ENCODE data around the gene EFNB1.

Gene EFNB1

GRCh38 chrX:68841251-68842049 lies 12.6 kb downstream of the EFNB1 start:
- Histone ChIP-seq H3K9ac (no peak overlapping the region), H3K27ac (no peak overlapping the region), H3K79me2 (ENCODE audit: insufficient read depth, low read depth) (no peaks in the 10 kb centered on the region), H3K4me1 (ENCODE audit: low read depth, poor library complexity, severe bottlenecking) (no peaks in the 10 kb centered on the region), H3K27me3 (ENCODE audit: insufficient read depth, low read depth) (no peaks in the 10 kb centered on the region), H3K4me3 (IDR thresholded peaks at IDR 0.05; ENCODE audit: insufficient read depth, low read depth, low read length) (no peak overlapping the region), H3K4me2 (no peak overlapping the region), H2AFZ (ENCODE audit: low read depth) (no peak overlapping the region), H3K36me3 (ENCODE audit: insufficient read depth) (no peaks in the 10 kb centered on the region), H4K20me1 (ENCODE audit: insufficient read depth) (no peaks in the 10 kb centered on the region)
- no peak for TF ChIP-seq CTCF (conservative IDR thresholded peaks at IDR 0.05; ENCODE audit: low read depth, low read length)

GRCh38 chrX:68842351-68842750 lies 13.5 kb downstream of the EFNB1 start:
- no peak overlapping the region for H3K27ac ChIP-seq
- no peaks in the 10 kb centered on the region for H3K4me1 ChIP-seq (ENCODE audit: low read depth, poor library complexity, severe bottlenecking)
- H3K4me3 ChIP-seq (IDR thresholded peaks at IDR 0.05; ENCODE audit: insufficient read depth, low read depth, low read length), result no peak overlapping the region
- no peaks in the 10 kb centered on the region for H4K20me1 ChIP-seq (ENCODE audit: insufficient read depth)
- H3K27me3 ChIP-seq (ENCODE audit: insufficient read depth, low read depth), result no peaks in the 10 kb centered on the region
- H3K4me2 ChIP-seq, result no peak overlapping the region
- H3K79me2 ChIP-seq (ENCODE audit: insufficient read depth, low read depth), result no peaks in the 10 kb centered on the region
- H2AFZ ChIP-seq (ENCODE audit: low read depth), result no peak overlapping the region
- no peak for TF ChIP-seq CTCF (conservative IDR thresholded peaks at IDR 0.05; ENCODE audit: low read depth, low read length)
- no peak overlapping the region for H3K9ac ChIP-seq
- H3K36me3 ChIP-seq (ENCODE audit: insufficient read depth), result no peaks in the 10 kb centered on the region

GRCh38 chrX:68842781-68843581 lies 14.2 kb downstream of the EFNB1 start:
- Histone ChIP-seq H4K20me1 (ENCODE audit: insufficient read depth) (no peaks in the 10 kb centered on the region), H3K79me2 (ENCODE audit: insufficient read depth, low read depth) (no peaks in the 10 kb centered on the region), H3K4me2 (no peak overlapping the region), H3K36me3 (ENCODE audit: insufficient read depth) (no peaks in the 10 kb centered on the region), H3K9ac (no peak overlapping the region), H3K27me3 (ENCODE audit: insufficient read depth, low read depth) (no peaks in the 10 kb centered on the region), H3K4me3 (IDR thresholded peaks at IDR 0.05; ENCODE audit: insufficient read depth, low read depth, low read length) (no peak overlapping the region), H3K4me1 (ENCODE audit: low read depth, poor library complexity, severe bottlenecking) (no peaks in the 10 kb centered on the region), H3K27ac (no peak overlapping the region), H2AFZ (ENCODE audit: low read depth) (no peak overlapping the region)
- TF ChIP-seq CTCF (conservative IDR thresholded peaks at IDR 0.05; ENCODE audit: low read depth, low read length), result no peak

GRCh38 chrX:68843992-68844391 lies 15.2 kb downstream of the EFNB1 start:
- Histone ChIP-seq H3K79me2 (ENCODE audit: insufficient read depth, low read depth) (no peaks in the 10 kb centered on the region), H3K4me3 (IDR thresholded peaks at IDR 0.05; ENCODE audit: insufficient read depth, low read depth, low read length) (no peak overlapping the region), H4K20me1 (ENCODE audit: insufficient read depth) (no peaks in the 10 kb centered on the region), H3K4me2 (no peak overlapping the region), H3K27me3 (ENCODE audit: insufficient read depth, low read depth) (no peaks in the 10 kb centered on the region), H3K9ac (no peak overlapping the region), H3K4me1 (ENCODE audit: low read depth, poor library complexity, severe bottlenecking) (no peaks in the 10 kb centered on the region), H3K36me3 (ENCODE audit: insufficient read depth) (no peaks in the 10 kb centered on the region), H2AFZ (ENCODE audit: low read depth) (no peak overlapping the region), H3K27ac (no peak overlapping the region)
- TF ChIP-seq CTCF (conservative IDR thresholded peaks at IDR 0.05; ENCODE audit: low read depth, low read length), result no peak

Measured in KMS-11 (cell line).